ENCODE data around the gene PCDHGB7. TPM values are rescaled to one million over a fixed set of nuclear protein-coding genes. Genes with fewer than 3 reads are reported as not detected.
"Not testable (repeated sequence)": the region's sequence is repeated elsewhere in the genome, so short reads cannot be mapped to it uniquely, and the experiment has no call there.

The PCDHGB7 gene
- total RNA-seq, 2 donors from 2014 or later, result 12.2 to 17.1 TPM

DNA sequence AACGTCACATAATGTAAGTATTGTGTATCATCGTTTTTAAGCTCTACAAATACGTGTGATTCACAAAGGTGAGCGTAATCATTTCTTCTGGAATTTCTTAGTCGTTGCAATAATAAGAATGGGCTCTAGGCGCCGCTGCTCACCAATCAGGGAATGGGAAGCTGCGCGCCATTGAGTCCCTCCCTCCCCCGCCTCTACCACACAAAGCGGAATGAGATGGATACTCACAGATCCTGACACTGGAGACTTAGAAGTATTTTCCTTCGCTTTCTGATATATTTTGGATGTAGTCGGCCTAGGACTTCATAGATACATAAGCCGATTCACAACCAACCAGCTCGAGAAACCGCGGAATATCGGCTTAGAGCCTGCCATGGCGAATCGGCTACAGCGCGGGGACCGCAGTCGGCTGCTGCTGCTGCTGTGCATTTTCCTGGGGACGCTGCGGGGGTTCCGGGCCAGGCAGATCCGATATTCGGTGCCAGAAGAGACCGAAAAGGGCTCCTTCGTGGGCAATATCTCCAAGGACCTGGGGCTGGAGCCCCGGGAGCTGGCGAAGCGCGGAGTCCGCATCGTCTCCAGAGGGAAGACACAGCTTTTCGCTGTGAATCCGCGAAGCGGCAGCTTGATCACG, 3.5 kb downstream of the PCDHGB7 start, which contains the start of gene PCDHGA11:
TSS of gene PCDHGA11 (plus strand) at position 197 of the 634 bp plus-strand sequence. CDS start at position 374, 177 bp downstream.
- peak; percentile 80 for DNase-seq (ENCODE audit: low spot score)
- intact Hi-C loops (cut with DNase I), result loop anchor here in 1 of 2 donors (10.0 kb wide), 1 partner anchor 104 kb away; no protein-coding TSS in a partner anchor

GRCh38 chr5:141421489-141421855, 4.0 kb downstream of the PCDHGB7 start:
- intact Hi-C loops (cut with DNase I), result loop anchor here in 1 of 2 donors (10.0 kb wide), 1 partner anchor 103 kb away; no protein-coding TSS in a partner anchor
- DNase-seq (ENCODE audit: low spot score), result no peak

DNA sequence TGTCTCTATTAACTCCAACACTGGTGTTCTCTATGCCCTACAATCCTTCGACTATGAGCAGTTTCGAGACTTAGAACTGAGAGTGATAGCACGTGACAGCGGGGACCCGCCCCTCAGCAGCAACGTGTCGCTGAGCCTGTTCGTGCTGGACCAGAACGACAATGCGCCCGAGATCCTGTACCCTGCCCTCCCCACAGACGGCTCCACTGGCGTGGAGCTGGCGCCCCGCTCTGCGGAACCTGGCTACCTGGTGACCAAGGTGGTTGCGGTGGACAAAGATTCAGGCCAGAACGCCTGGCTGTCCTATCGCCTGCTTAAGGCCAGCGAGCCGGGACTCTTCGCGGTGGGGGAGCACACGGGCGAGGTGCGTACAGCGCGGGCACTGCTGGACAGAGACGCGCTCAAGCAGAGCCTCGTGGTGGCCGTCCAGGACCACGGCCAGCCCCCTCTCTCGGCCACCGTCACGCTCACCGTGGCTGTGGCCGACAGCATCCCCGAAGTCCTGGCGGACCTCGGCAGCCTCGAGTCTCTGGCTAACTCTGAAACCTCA, 5.3 kb downstream of the PCDHGB7 start:
- intact Hi-C loops (cut with DNase I), result loop anchor here in 1 of 2 donors (10.0 kb wide), 1 partner anchor 102 kb away; no protein-coding TSS in a partner anchor
- DNase-seq (ENCODE audit: low spot score), result no peak

DNA sequence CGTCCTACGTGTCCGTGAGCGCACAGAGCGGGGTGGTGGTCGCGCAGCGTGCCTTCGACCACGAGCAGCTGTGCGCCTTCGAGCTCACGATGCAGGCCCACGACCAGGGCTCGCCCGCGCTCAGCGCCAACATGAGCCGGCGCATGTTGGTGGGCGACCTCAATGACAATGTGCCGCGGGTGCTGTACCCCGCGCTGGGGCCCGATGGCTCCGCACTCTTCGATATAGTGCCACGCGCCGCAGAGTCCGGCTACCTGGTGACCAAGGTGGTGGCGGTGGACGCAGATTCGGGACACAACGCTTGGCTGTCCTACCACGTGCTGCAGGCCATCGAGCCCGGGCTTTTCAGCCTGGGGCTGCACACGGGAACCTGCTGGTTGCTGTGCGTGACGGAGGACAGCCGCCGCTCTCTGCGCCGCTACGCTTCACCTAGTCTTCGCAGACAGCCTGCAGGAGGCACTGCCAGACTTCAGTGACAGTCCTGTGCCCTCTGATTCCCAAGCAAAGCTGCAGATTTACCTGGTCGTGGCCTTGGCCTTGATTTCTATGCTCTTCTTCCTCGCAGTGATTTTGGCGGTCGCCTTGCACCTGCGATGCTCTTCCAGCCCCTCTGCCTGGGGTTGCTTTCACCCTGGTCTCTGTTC, 10.4 kb downstream of the PCDHGB7 start:
- intact Hi-C loops (cut with DNase I), result loop anchor here in 1 of 2 donors (10.0 kb wide), 1 partner anchor 97 kb away; no protein-coding TSS in a partner anchor
- no peak for DNase-seq (ENCODE audit: low spot score)

DNA sequence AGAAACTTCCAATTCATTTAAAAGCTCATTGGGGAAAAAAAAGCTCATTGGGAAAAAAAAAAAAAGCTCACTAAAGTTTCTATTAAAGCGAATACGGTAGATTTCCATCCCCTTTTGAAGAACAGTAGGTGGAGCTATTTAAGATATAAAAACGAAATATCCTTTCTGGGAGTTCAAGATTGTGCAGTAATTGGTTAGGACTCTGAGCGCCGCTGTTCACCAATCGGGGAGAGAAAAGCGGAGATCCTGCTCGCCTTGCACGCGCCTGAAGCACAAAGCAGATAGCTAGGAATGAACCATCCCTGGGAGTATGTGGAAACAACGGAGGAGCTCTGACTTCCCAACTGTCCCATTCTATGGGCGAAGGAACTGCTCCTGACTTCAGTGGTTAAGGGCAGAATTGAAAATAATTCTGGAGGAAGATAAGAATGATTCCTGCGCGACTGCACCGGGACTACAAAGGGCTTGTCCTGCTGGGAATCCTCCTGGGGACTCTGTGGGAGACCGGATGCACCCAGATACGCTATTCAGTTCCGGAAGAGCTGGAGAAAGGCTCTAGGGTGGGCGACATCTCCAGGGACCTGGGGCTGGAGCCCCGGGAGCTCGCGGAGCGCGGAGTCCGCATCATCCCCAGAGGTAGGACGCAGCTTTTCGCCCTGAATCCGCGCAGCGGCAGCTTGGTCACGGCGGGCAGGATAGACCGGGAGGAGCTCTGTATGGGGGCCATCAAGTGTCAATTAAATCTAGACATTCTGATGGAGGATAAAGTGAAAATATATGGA, 13.0 kb downstream of the PCDHGB7 start, which contains the start of gene PCDHGA12:
TSS of gene PCDHGA12 (plus strand) at position 176 of the 782 bp plus-strand sequence. CDS start at position 429, 253 bp downstream.
- intact Hi-C loops (cut with DNase I), result no loop called here
- DNase-seq (ENCODE audit: low spot score), result no peak

GRCh38 chr5:141431286-141431685, 13.8 kb downstream of the PCDHGB7 start:
- no peak for DNase-seq (ENCODE audit: low spot score)
- intact Hi-C loops (cut with DNase I), result no loop called here

GRCh38 chr5:141432308-141432707, 14.8 kb downstream of the PCDHGB7 start:
- intact Hi-C loops (cut with DNase I); DNase-seq (ENCODE audit: low spot score): not testable (repeated sequence)

- DNase-seq (ENCODE audit: low spot score); intact Hi-C loops (cut with DNase I): not testable (repeated sequence)
Measured at GRCh38 chr5:141432726-141433125, 15.2 kb downstream of the PCDHGB7 start.

DNA sequence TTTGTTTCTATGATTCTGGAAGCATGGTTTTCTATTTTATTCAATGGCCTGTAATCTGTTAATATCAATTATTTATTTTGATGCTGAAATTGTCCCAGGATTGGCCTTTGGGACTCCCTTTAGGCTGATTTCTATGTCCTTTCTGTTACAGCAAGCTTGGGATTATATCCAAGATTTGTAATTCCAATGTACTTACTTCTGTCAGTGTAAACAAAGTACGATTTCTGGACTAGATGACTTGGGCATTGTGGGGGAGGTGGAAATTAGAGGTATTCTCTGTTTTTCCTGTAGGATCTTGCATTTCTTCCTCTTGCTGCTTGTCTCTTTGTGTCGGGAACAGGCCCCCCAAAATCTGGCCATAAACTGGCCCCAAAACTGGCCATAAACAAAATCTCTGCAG, 16.5 kb downstream of the PCDHGB7 start:
- no peak for DNase-seq (ENCODE audit: low spot score)
- intact Hi-C loops (cut with DNase I), result no loop called here

DNA sequence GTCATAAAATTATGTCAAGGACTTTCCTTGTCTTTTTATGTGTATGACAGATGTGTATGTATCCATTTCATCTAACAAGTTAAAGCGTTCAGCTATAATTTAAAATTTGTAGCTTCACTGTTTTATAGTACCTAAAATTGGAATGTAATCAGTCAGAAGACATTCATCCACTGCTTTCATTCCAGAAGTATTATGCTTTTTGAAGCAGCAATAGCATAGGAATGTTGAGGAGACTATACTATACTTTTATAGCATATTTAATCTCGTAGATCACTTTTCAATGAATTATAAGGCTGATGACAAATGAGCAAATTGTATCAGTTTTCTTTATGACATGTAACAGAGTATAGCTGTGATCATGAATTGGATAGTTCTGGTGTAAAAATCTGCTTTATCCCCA, 19.7 kb downstream of the PCDHGB7 start:
- intact Hi-C loops (cut with DNase I), result no loop called here
- no peak for DNase-seq (ENCODE audit: low spot score)

- DNase-seq (ENCODE audit: low spot score), result no peak
- intact Hi-C loops (cut with DNase I), result no loop called here
Measured at GRCh38 chr5:141439411-141440141, 22.1 kb downstream of the PCDHGB7 start.

GRCh38 chr5:141440341-141440740, 22.9 kb downstream of the PCDHGB7 start:
- intact Hi-C loops (cut with DNase I), result no loop called here

GRCh38 chr5:141441571-141442170, 24.2 kb downstream of the PCDHGB7 start:
- DNase-seq (ENCODE audit: low spot score), result no peak
- intact Hi-C loops (cut with DNase I), result no loop called here

More at GRCh38 chr5:141440341-141440740, 22.9 kb downstream of the PCDHGB7 start:
- no peak for DNase-seq (ENCODE audit: low spot score)

DNA sequence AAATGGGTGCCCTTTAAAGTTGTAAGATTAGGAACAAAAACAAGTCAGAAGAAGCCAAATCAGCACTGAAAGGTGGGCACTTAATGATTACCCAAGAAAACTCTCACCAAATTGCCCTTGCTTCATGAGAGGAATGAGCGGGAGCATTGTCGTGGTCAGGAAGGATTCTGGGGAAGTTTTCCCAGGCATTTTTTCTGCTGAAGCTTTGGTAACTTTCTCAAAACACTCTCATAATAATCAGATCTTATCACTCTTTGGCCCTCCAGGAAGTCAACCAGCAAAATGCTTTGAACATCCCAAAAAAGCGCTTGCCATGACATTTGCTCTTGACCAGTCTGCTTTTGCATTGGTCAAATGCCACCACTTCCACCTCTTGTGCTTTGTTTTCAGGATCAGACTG, 47.9 kb downstream of the PCDHGB7 start:
- DNase-seq (ENCODE audit: low spot score), result no peak
- intact Hi-C loops (cut with DNase I), result no loop called here

Other genes with a start within 250 kb of the PCDHGB7 start
- 1 to 10 TPM; 2.6 to 5.5 TPM for gene PCDHB7, start 245.0 kb upstream of the PCDHGB7 start, total RNA-seq
- gene PCDHB8, start 239.9 kb upstream of the PCDHGB7 start, total RNA-seq, result 1 to 10 TPM; 2.3 to 3.5 TPM
- 1 to 10 TPM; 3.0 to 5.0 TPM for gene PCDHB16, start 235.3 kb upstream of the PCDHGB7 start, total RNA-seq
- gene PCDHB9, start 230.5 kb upstream of the PCDHGB7 start, total RNA-seq, result 1 to 10 TPM; 1.1 to 5.3 TPM
- 1 to 10 TPM; 2.6 to 3.8 TPM for gene PCDHB10, start 225.3 kb upstream of the PCDHGB7 start, total RNA-seq
- 1 to 10 TPM; 3.6 to 4.0 TPM for gene PCDHB11, start 218.1 kb upstream of the PCDHGB7 start, total RNA-seq
- 1 to 10 TPM; 3.6 to 4.1 TPM for gene PCDHB12, start 209.0 kb upstream of the PCDHGB7 start, total RNA-seq
- gene PCDHB13, start 203.8 kb upstream of the PCDHGB7 start, total RNA-seq, result 1 to 10 TPM; 3.9 to 6.4 TPM
- gene PCDHB14, start 194.3 kb upstream of the PCDHGB7 start, total RNA-seq, result 1 to 10 TPM; 5.0 to 8.7 TPM
- 1 to 10 TPM; 3.8 to 4.4 TPM for gene PCDHB15, start 172.3 kb upstream of the PCDHGB7 start, total RNA-seq
- gene SLC25A2, start 113.6 kb upstream of the PCDHGB7 start, total RNA-seq, result under 1 TPM; 0.46 to 1.00 TPM
- 10 to 100 TPM; 57.9 to 63.1 TPM for gene TAF7, start 96.9 kb upstream of the PCDHGB7 start, total RNA-seq
- under 1 TPM; 0.81 to 0.93 TPM for gene PCDHGA1, start 87.2 kb upstream of the PCDHGB7 start, total RNA-seq
- gene PCDHGA2, start 78.9 kb upstream of the PCDHGB7 start, total RNA-seq, result 1 to 10 TPM; 3.7 to 7.4 TPM
- 1 to 10 TPM; 2.0 to 3.0 TPM for gene PCDHGA3, start 73.8 kb upstream of the PCDHGB7 start, total RNA-seq
- gene PCDHGB1, start 67.6 kb upstream of the PCDHGB7 start, total RNA-seq, result 1 to 10 TPM; 2.6 to 2.8 TPM
- 1 to 10 TPM; 4.7 to 5.5 TPM for gene PCDHGA4, start 62.7 kb upstream of the PCDHGB7 start, total RNA-seq
- gene PCDHGB2, start 57.7 kb upstream of the PCDHGB7 start, total RNA-seq, result 1 to 10 TPM; 4.7 to 5.2 TPM
- 1 to 10 TPM; 3.9 to 5.2 TPM for gene PCDHGA5, start 53.5 kb upstream of the PCDHGB7 start, total RNA-seq
- 1 to 10 TPM; 4.9 to 5.0 TPM for gene PCDHGB3, start 47.4 kb upstream of the PCDHGB7 start, total RNA-seq
- 1 to 10 TPM; 6.6 to 7.9 TPM for gene PCDHGA6, start 43.8 kb upstream of the PCDHGB7 start, total RNA-seq
- gene PCDHGA7, start 34.9 kb upstream of the PCDHGB7 start, total RNA-seq, result 1 to 10 TPM; 4.0 to 4.3 TPM
- gene PCDHGB4, start 30.0 kb upstream of the PCDHGB7 start, total RNA-seq, result 1 to 10 TPM; 4.8 to 5.7 TPM
- 1 to 10 TPM; 2.0 to 2.4 TPM for gene PCDHGA8, start 25.0 kb upstream of the PCDHGB7 start, total RNA-seq
- gene PCDHGB5, start 19.7 kb upstream of the PCDHGB7 start, total RNA-seq, result 1 to 10 TPM; 8.1 to 9.5 TPM
- 1 to 10 TPM; 5.6 to 7.2 TPM for gene PCDHGA9, start 14.9 kb upstream of the PCDHGB7 start, total RNA-seq
- gene PCDHGB6, start 9.7 kb upstream of the PCDHGB7 start, total RNA-seq, result 1 to 10 TPM; 6.7 to 8.5 TPM
- 1 to 10 TPM; 5.7 to 6.6 TPM for gene PCDHGA10, start 4.7 kb upstream of the PCDHGB7 start, total RNA-seq
- 1 to 10 TPM; 4.6 to 4.8 TPM for gene PCDHGA11, start 3.4 kb downstream of the PCDHGB7 start, total RNA-seq
- gene PCDHGA12, start 12.8 kb downstream of the PCDHGB7 start, total RNA-seq, result 10 to 100 TPM in 1 of 2 donors, 1 to 10 TPM in 1; 5.2 to 11.6 TPM
- 10 to 100 TPM; 71.1 to 90.6 TPM for gene PCDHGC3, start 58.3 kb downstream of the PCDHGB7 start, total RNA-seq
- gene PCDHGC4, start 67.4 kb downstream of the PCDHGB7 start, total RNA-seq, result 1 to 10 TPM; 2.0 to 2.9 TPM
- 1 to 10 TPM; 2.3 to 2.6 TPM for gene PCDHGC5, start 71.4 kb downstream of the PCDHGB7 start, total RNA-seq
- gene DIAPH1, start 201.3 kb downstream of the PCDHGB7 start, total RNA-seq, result 10 to 100 TPM; 52.3 to 83.8 TPM
- gene HDAC3, start 219.2 kb downstream of the PCDHGB7 start, total RNA-seq, result 10 to 100 TPM; 30.3 to 34.7 TPM
- gene RELL2, start 219.3 kb downstream of the PCDHGB7 start, total RNA-seq, result 1 to 10 TPM; 2.5 to 3.0 TPM
- gene FCHSD1, start 233.7 kb downstream of the PCDHGB7 start, total RNA-seq, result 10 to 100 TPM; 11.6 to 13.6 TPM